GM23338 (cell line): ENCODE results near the gene ACOT2. TPM values are rescaled to one million over a fixed set of nuclear protein-coding genes. Genes with fewer than 3 reads are reported as not detected.

Experiments used
- ATAC-seq: fragments of 200-7000 bp; cut with Tn5 transposase; 3 replicates; pipeline ENCODE4 v1.9.1; 2020
- DNase-seq: peaks from one replicate; pipeline ENCODE4 v3.0.0-alpha.2; 2015; ENCODE audit warnings: low spot score
- H2AFZ ChIP-seq: fragments of 200-600 bp; sonication (generic); 2 replicates; pipeline ENCODE4 v1.8.0; 2016; ENCODE audit warnings: antibody characterized with exemption, mild to moderate bottlenecking, moderate library complexity
- H3F3A ChIP-seq: fragments of 200-600 bp; sonication (generic); replicated peaks from 2 replicates; pipeline ENCODE4 v1.8.0; 2017; ENCODE audit warnings: antibody characterized with exemption, mixed run types, low read depth
- H3K27ac ChIP-seq: fragments of 200-600 bp; sonication (generic); 2 replicates; pipeline ENCODE4 v1.6.1; 2016; ENCODE audit warnings: low read depth
- H3K27me3 ChIP-seq: fragments of 200-600 bp; sonication (generic); 2 replicates; pipeline ENCODE4 v1.8.0; 2016; ENCODE audit warnings: mild to moderate bottlenecking, mixed run types, moderate library complexity; ENCODE audit not compliant: insufficient read depth
- H3K36me3 ChIP-seq: fragments of 200-600 bp; sonication (generic); 2 replicates; pipeline ENCODE4 v1.8.0; 2016; ENCODE audit warnings: mild to moderate bottlenecking; ENCODE audit not compliant: insufficient read depth
- H3K4me1 ChIP-seq: fragments of 200-600 bp; sonication (generic); 2 replicates; pipeline ENCODE4 v1.8.0; 2016; ENCODE audit warnings: mild to moderate bottlenecking, moderate library complexity; ENCODE audit not compliant: insufficient read depth
- H3K4me2 ChIP-seq: fragments of 200-600 bp; sonication (generic); 2 replicates; pipeline ENCODE4 v1.7.1; 2017; ENCODE audit warnings: mixed run types
- H3K4me3 ChIP-seq: fragments of 200-600 bp; sonication (generic); 2 replicates; pipeline ENCODE4 v1.6.1; 2016; ENCODE audit warnings: mixed run types
- H3K79me2 ChIP-seq: fragments of 200-600 bp; sonication (generic); replicated peaks from 2 replicates; pipeline ENCODE4 v1.8.0; 2017; ENCODE audit warnings: mild to moderate bottlenecking; ENCODE audit not compliant: insufficient read depth
- H3K9me2 ChIP-seq: fragments of 200-600 bp; sonication (generic); 2 replicates; pipeline ENCODE4 v1.8.0; 2017; ENCODE audit not compliant: insufficient read depth
- H4K20me1 ChIP-seq: fragments of 200-600 bp; sonication (generic); replicated peaks from 2 replicates; pipeline ENCODE4 v1.8.0; 2017; ENCODE audit warnings: mild to moderate bottlenecking; ENCODE audit not compliant: insufficient read depth
- H3K27ac Mint-ChIP-seq: 2 replicates; pipeline ENCODE4 v1.8.0; 2020; ENCODE audit warnings: inconsistent platforms, mild to moderate bottlenecking, moderate library complexity, mixed read lengths
- H3K27me3 Mint-ChIP-seq: 3 replicates; pipeline ENCODE4 v1.8.0; 2022; ENCODE audit warnings: low read depth, mild to moderate bottlenecking, moderate library complexity, mixed read lengths, inconsistent platforms; ENCODE audit not compliant: insufficient read depth, poor library complexity
- H3K36me3 Mint-ChIP-seq: 3 replicates; pipeline ENCODE4 v1.8.0; 2021; ENCODE audit warnings: low read depth, mild to moderate bottlenecking, inconsistent platforms, moderate library complexity, mixed read lengths
- H3K4me1 Mint-ChIP-seq: 3 replicates; pipeline ENCODE4 v1.8.0; 2020; ENCODE audit warnings: mild to moderate bottlenecking, inconsistent platforms, mixed read lengths
- H3K4me3 Mint-ChIP-seq: 3 replicates; pipeline ENCODE4 v1.8.0; 2021; ENCODE audit warnings: moderate library complexity, mild to moderate bottlenecking, inconsistent platforms, mixed read lengths
- H3K9me3 Mint-ChIP-seq: 3 replicates; pipeline ENCODE4 v1.8.0; 2020; ENCODE audit warnings: moderate library complexity, mild to moderate bottlenecking, inconsistent platforms, mixed read lengths
- CREB1 ChIP-seq: fragments of 250-450 bp; sonication (Bioruptor Pico); IDR thresholded peaks from 2 replicates; pipeline ENCODE4 v1.5.0; 2020; ENCODE audit warnings: low read depth, mild to moderate bottlenecking, moderate library complexity
- CTCF ChIP-seq, 2 experiments: fragments of 200-600 bp in 1 of 2; sonication (generic) in 1 of 2; conservative IDR thresholded peaks; 2 replicates each; pipeline versions ENCODE4 v1.5.1 to v1.6.1; 2016 to 2017; ENCODE audit warnings: antibody characterized with exemption in 2 of 2, low read depth in 2 of 2, mild to moderate bottlenecking in 2 of 2, moderate library complexity in 1 of 2
- ETS1 ChIP-seq: IDR thresholded peaks from 2 replicates; pipeline ENCODE4 v1.6.1; 2016; ENCODE audit warnings: antibody characterized with exemption
- EZH2 ChIP-seq: fragments of 200-600 bp; sonication (generic); IDR thresholded peaks from one replicate; pipeline ENCODE4 v1.8.0; 2017; ENCODE audit warnings: antibody characterized with exemption, mild to moderate bottlenecking, low read depth; ENCODE audit not compliant: unreplicated experiment
- EZH2phosphoT487 ChIP-seq: fragments of 200-600 bp; sonication (generic); IDR thresholded peaks from one replicate; pipeline ENCODE4 v1.8.1; 2018; ENCODE audit warnings: antibody characterized with exemption; ENCODE audit not compliant: unreplicated experiment
- JUNB ChIP-seq: IDR thresholded peaks from one replicate; pipeline ENCODE4 v1.6.1; 2016; ENCODE audit warnings: antibody characterized with exemption; ENCODE audit not compliant: unreplicated experiment
- NANOG ChIP-seq: IDR thresholded peaks from 2 replicates; pipeline ENCODE4 v1.6.1; 2016; ENCODE audit warnings: antibody characterized with exemption, borderline replicate concordance
- POLR2AphosphoS5 ChIP-seq: IDR thresholded peaks from 2 replicates; pipeline ENCODE4 v1.6.1; 2016; ENCODE audit warnings: antibody characterized with exemption, low read depth
- REST ChIP-seq: IDR thresholded peaks from one replicate; pipeline ENCODE4 v1.6.1; 2018; ENCODE audit warnings: antibody characterized with exemption; ENCODE audit not compliant: unreplicated experiment
- STAT1 ChIP-seq: IDR thresholded peaks from one replicate; pipeline ENCODE4 v1.6.1; 2016; ENCODE audit warnings: antibody characterized with exemption; ENCODE audit not compliant: unreplicated experiment
- ZNF114 ChIP-seq: fragments of 250-450 bp; sonication (Bioruptor Pico); IDR thresholded peaks from 2 replicates; pipeline ENCODE4 v1.5.0; 2020; ENCODE audit warnings: mild to moderate bottlenecking, moderate library complexity
- ZNF331 ChIP-seq: fragments of 250-450 bp; sonication (Bioruptor Pico); IDR thresholded peaks from 2 replicates; pipeline ENCODE4 v1.5.0; 2020; ENCODE audit warnings: low read depth, mild to moderate bottlenecking, moderate library complexity
- ZNF462 ChIP-seq: fragments of 250-450 bp; sonication (Bioruptor Pico); IDR thresholded peaks from 2 replicates; pipeline ENCODE4 v1.5.0; 2020; ENCODE audit warnings: mild to moderate bottlenecking, moderate library complexity
- polyA plus RNA-seq: library from polyadenylated mRNA; unstranded; fragments of >200 nt; fragmentation: Nextera tagmentation; extraction: Ambion mirVana; gene quantifications from 2 replicates; pipeline ENCODE4 v1.2.1, GENCODE V29; 2016
- total RNA-seq: library from RNA; depleted of rRNA; stranded (reverse); fragments of >200 nt; shearing (Covaris generic); gene quantifications from 2 replicates; pipeline ENCODE4 v1.2.3, GENCODE V29; 2014

The ACOT2 gene
- total and polyA plus RNA-seq, 2 experiments from 2014 or later = 9.6 to 10.7 TPM

GRCh38 chr14:73599499-73599898, 30.5 kb downstream of the ACOT2 start (continued):
- no peak for TF ChIP-seq ZNF462 (CRISPR knock-in tag)
- TF ChIP-seq NANOG = no peak

GRCh38 chr14:73602994-73603393, 34.0 kb downstream of the ACOT2 start:
- Histone ChIP-seq H3K79me2 (no peaks in the 10 kb centered on the region), H3K27ac (no peak overlapping the region), H2AFZ (no peak overlapping the region), H3K4me2 (no peak overlapping the region), H3K27me3 (no peaks in the 10 kb centered on the region), H3K36me3 (no peaks in the 10 kb centered on the region), H3K9me2 (0 out of 2 replicates have a peak, but pooled peaks cover 6% of the 10 kb centered on the region), H3K4me1 (no peaks in the 10 kb centered on the region), H3K4me3 (no peak overlapping the region), H4K20me1 (no peaks in the 10 kb centered on the region), H3F3A (no peaks in the 10 kb centered on the region)
- ATAC-seq (no peak), DNase-seq (no peak)
- Mint-ChIP-seq H3K9me3 (peaks cover 29% of the 10 kb centered on the region), H3K27ac (no peak overlapping the region), H3K4me3 (no peak overlapping the region), H3K27me3 (no peaks in the 10 kb centered on the region), H3K4me1 (no peaks in the 10 kb centered on the region), H3K36me3 (peaks cover 19% of the 10 kb centered on the region; the same call in 2 of the 3 replicates)
- TF ChIP-seq ZNF331 (CRISPR knock-in tag) = no peak
- no peak for TF ChIP-seq REST
- no peak for TF ChIP-seq EZH2
- TF ChIP-seq POLR2AphosphoS5 = no peak
- no peak for TF ChIP-seq ZNF114 (CRISPR knock-in tag)
- TF ChIP-seq STAT1 = no peak
- TF ChIP-seq NANOG = no peak
- TF ChIP-seq ETS1 = no peak
- no peak for TF ChIP-seq JUNB
- no peak for TF ChIP-seq CREB1
- no peak for TF ChIP-seq EZH2phosphoT487
- TF ChIP-seq CTCF (conservative IDR thresholded peaks at IDR 0.05; ENCODE audit: low read depth in 2 of 2) = no peak
